ENCODE measurements around the gene FAIM2. TPM values are rescaled to one million over a fixed set of nuclear protein-coding genes. Genes with fewer than 3 reads are reported as not detected.

Gene FAIM2
- total and polyA plus RNA-seq, 9 of the 15 experiments (the other 6 are each of a cell fraction or from before 2014, with no cell fraction given), result 0.01 to 0.10 TPM; not detected in 7

DNA sequence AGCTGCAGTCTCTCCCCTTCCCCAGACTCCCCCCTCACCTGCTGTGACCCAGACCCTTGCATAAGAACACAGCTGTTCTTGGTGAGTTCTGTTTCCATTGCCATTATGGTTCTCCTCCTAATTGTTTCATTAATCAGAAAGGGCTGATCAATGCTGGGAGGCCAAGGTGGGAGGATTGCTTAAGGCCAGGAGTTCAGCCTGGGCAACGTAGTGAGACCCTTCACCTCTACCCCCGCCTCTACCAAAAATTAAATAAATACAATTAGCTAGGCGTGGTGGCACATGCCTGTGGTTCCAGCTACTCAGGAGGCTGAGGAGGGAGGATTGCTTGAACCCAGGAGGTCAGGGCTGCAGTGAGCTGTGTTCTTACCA lies 17.2 kb upstream of the FAIM2 start:
- WGBS (ENCODE audit: insufficient coverage, low coverage, missing lambda C conversion rate), result 4% methylated on average over 3 of the region's 3 CpGs
- no peaks in the 10 kb centered on the region for H3K4me1 ChIP-seq (replicated peaks in 1 of 2; ENCODE audit: control insufficient read depth in 2 of 2, insufficient read depth in 2 of 2, low read length in 2 of 2)
- no peak overlapping the region for H3K4me2 ChIP-seq (ENCODE audit: insufficient read depth, low read length)
- no peak for DNase-seq (ENCODE audit: extremely low read depth in 1 of 4, low spot score in 3 of 4)
- no peaks in the 10 kb centered on the region for H3K9me1 ChIP-seq (ENCODE audit: control insufficient read depth, insufficient read depth, low read length)
- in situ Hi-C loops (cut with MboI), result no loop called here
- no peak overlapping the region for H2AFZ ChIP-seq (ENCODE audit: low read depth, low read length)
- peaks cover 5 to 44% of the 10 kb centered on the region in 2 experiments for H3K27me3 ChIP-seq (ENCODE audit: control insufficient read depth in 2 of 2, insufficient read depth in 2 of 2, low read length in 2 of 2)
- no TSS peak for BruUV-seq (replicated peaks)
- ChIA-PET POLR2A (interaction anchor here (1.4 kb wide), 1 partner anchor 8 kb away, joined by 3 read pairs; no protein-coding TSS in a partner anchor), CTCF (ENCODE audit: low intra/inter-chr PET ratio) (interaction anchor here (0.6 kb wide), 1 partner anchor 12 kb away, joined by 5 read pairs; no protein-coding TSS in a partner anchor)
- no peak for ATAC-seq
- FAIRE-seq, result no peak
- H3K4me3 ChIP-seq, result no peak overlapping the region
- H3K9ac ChIP-seq (ENCODE audit: insufficient read depth in 1 of 2, low read depth in 2 of 2, low read length in 2 of 2), result no peak overlapping the region
- H3K79me2 ChIP-seq (ENCODE audit: control insufficient read depth, insufficient read depth, low read length), result no peaks in the 10 kb centered on the region
- intact Hi-C loops (cut with micrococcal nuclease), result no loop called here
- no peak overlapping the region for H3K27ac ChIP-seq (ENCODE audit: extremely low read depth, low read depth, low read length)
- H4K20me1 ChIP-seq (replicated peaks; ENCODE audit: control insufficient read depth, insufficient read depth, low read length), result no peaks in the 10 kb centered on the region
- TF ChIP-seq ZNF121 (CRISPR knock-in tag; conservative IDR thresholded peaks at IDR 0.05), result peak; percentile 19; the same call in 1 of the 2 replicates
- no peak for TF ChIP-seq ZNF263 (CRISPR knock-in tag; IDR thresholded peaks at IDR 0.05; ENCODE audit: borderline replicate concordance)
- no peaks in the 10 kb centered on the region for H3K9me3 ChIP-seq (replicated peaks; ENCODE audit: control insufficient read depth, insufficient read depth, low read depth, low read length)
- no peaks in the 10 kb centered on the region for H3K36me3 ChIP-seq (ENCODE audit: control insufficient read depth, insufficient read depth, low read length)

DNA sequence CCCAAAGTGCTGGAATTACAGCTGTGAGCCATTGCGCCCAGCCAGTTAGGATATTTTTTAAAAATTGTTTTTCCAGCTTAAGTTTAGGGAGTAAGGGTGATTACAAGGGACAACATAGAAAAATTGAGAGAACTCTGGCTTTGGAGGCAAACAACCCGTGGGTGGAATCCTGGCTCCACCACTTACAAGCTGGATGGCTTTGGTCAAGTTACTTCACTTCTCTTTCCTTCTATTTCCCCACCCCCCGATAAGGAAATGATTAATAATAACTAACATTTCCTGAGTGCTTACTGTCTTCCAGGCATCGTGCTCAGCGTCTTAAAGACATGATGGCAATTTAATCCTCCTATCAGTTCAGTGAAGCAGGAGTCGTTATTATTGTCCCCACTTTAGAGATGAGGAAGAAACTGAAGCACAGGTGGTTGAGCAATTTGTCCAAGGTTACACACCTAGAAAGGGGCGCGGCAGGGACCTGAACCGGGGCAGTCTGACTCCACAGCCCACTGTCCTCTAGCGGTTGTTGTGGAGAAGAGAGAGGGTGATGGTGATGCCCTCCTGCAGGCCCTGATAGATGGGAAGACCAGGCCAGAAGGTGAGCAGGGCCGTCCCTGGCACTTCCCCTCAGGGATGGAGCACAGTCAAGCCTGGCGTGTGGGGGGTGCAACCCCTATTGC lies 16.7 kb upstream of the FAIM2 start:
- Histone ChIP-seq H3K4me1 (replicated peaks in 1 of 2; ENCODE audit: control insufficient read depth in 2 of 2, insufficient read depth in 2 of 2, low read length in 2 of 2) (no peaks in the 10 kb centered on the region), H2AFZ (ENCODE audit: low read depth, low read length) (no peak overlapping the region), H3K27me3 (ENCODE audit: control insufficient read depth in 2 of 2, insufficient read depth in 2 of 2, low read length in 2 of 2) (peaks cover 5 to 42% of the 10 kb centered on the region in 2 experiments), H4K20me1 (replicated peaks; ENCODE audit: control insufficient read depth, insufficient read depth, low read length) (no peaks in the 10 kb centered on the region), H3K9me3 (replicated peaks; ENCODE audit: control insufficient read depth, insufficient read depth, low read depth, low read length) (no peaks in the 10 kb centered on the region), H3K79me2 (ENCODE audit: control insufficient read depth, insufficient read depth, low read length) (no peaks in the 10 kb centered on the region), H3K9ac (ENCODE audit: insufficient read depth in 1 of 2, low read depth in 2 of 2, low read length in 2 of 2) (no peak overlapping the region), H3K27ac (ENCODE audit: extremely low read depth, low read depth, low read length) (no peak overlapping the region), H3K36me3 (ENCODE audit: control insufficient read depth, insufficient read depth, low read length) (no peaks in the 10 kb centered on the region), H3K4me3 (no peak overlapping the region), H3K4me2 (ENCODE audit: insufficient read depth, low read length) (no peak overlapping the region), H3K9me1 (ENCODE audit: control insufficient read depth, insufficient read depth, low read length) (no peaks in the 10 kb centered on the region)
- FAIRE-seq (no peak), ATAC-seq (peak; percentile 53; the same call in 2 of the 3 replicates), DNase-seq (ENCODE audit: extremely low read depth in 1 of 4, low spot score in 3 of 4) (no peak)
- 15% methylated on average over 12 of the region's 12 CpGs for WGBS (ENCODE audit: insufficient coverage, low coverage, missing lambda C conversion rate)
- ChIA-PET CTCF (ENCODE audit: low intra/inter-chr PET ratio) (interaction anchor here (0.6 to 0.7 kb wide), 2 partner anchors 11 to 86 kb away, joined by 3 to 5 read pairs; no protein-coding TSS in a partner anchor), POLR2A (interaction anchor here (1.4 kb wide), 1 partner anchor 9 kb away, joined by 3 read pairs; no protein-coding TSS in a partner anchor)
- TF ChIP-seq HOXB6 (CRISPR knock-in tag; IDR thresholded peaks at IDR 0.05; ENCODE audit: borderline replicate concordance) (no peak), POLR3G (IDR thresholded peaks at IDR 0.05; ENCODE audit: extremely low read depth, insufficient read length, insufficient replicate concordance) (no peak), NCOR1 (IDR thresholded peaks at IDR 0.05) (no peak), RBM25 (IDR thresholded peaks at IDR 0.05; ENCODE audit: low read depth, low read length, severe bottlenecking) (no peak), ZNF445 (CRISPR knock-in tag; IDR thresholded peaks at IDR 0.05; ENCODE audit: low read depth) (no peak), SP1 (CRISPR knock-in tag; IDR thresholded peaks at IDR 0.05) (no peak), FOS (IDR thresholded peaks at IDR 0.05; ENCODE audit: extremely low read depth, insufficient read length) (no peak)
- TF ChIP-seq, protein P1, sequence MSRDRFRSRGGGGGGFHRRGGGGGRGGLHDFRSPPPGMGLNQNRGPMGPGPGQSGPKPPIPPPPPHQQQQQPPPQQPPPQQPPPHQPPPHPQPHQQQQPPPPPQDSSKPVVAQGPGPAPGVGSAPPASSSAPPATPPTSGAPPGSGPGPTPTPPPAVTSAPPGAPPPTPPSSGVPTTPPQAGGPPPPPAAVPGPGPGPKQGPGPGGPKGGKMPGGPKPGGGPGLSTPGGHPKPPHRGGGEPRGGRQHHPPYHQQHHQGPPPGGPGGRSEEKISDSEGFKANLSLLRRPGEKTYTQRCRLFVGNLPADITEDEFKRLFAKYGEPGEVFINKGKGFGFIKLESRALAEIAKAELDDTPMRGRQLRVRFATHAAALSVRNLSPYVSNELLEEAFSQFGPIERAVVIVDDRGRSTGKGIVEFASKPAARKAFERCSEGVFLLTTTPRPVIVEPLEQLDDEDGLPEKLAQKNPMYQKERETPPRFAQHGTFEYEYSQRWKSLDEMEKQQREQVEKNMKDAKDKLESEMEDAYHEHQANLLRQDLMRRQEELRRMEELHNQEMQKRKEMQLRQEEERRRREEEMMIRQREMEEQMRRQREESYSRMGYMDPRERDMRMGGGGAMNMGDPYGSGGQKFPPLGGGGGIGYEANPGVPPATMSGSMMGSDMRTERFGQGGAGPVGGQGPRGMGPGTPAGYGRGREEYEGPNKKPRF (IDR thresholded peaks at IDR 0.05; ENCODE audit: low read depth, low read length), result no peak
- TF ChIP-seq, protein P2, sequence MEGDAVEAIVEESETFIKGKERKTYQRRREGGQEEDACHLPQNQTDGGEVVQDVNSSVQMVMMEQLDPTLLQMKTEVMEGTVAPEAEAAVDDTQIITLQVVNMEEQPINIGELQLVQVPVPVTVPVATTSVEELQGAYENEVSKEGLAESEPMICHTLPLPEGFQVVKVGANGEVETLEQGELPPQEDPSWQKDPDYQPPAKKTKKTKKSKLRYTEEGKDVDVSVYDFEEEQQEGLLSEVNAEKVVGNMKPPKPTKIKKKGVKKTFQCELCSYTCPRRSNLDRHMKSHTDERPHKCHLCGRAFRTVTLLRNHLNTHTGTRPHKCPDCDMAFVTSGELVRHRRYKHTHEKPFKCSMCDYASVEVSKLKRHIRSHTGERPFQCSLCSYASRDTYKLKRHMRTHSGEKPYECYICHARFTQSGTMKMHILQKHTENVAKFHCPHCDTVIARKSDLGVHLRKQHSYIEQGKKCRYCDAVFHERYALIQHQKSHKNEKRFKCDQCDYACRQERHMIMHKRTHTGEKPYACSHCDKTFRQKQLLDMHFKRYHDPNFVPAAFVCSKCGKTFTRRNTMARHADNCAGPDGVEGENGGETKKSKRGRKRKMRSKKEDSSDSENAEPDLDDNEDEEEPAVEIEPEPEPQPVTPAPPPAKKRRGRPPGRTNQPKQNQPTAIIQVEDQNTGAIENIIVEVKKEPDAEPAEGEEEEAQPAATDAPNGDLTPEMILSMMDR (IDR thresholded peaks at IDR 0.05 in 2 of 3, conservative IDR thresholded peaks at IDR 0.05 in 1 of 3; ENCODE audit: insufficient read depth in 2 of 3, low read depth in 1 of 3, low read length in 3 of 3), result no peak
- in situ Hi-C loops (cut with MboI), result no loop called here
- BruUV-seq (replicated peaks), result no TSS peak
- intact Hi-C loops (cut with micrococcal nuclease), result no loop called here
